H9 (cell line): Measurements from ENCODE around the gene TFF1. TPM values are rescaled to one million over a fixed set of nuclear protein-coding genes. Genes with fewer than 3 reads are reported as not detected.

Experiments
- DNase-seq: peaks from one replicate; pipeline ENCODE4 v3.0.0-alpha.2; 2017
- H2AFZ ChIP-seq: one replicate; pipeline ENCODE4 v1.6.1; 2013; ENCODE audit warnings: mild to moderate bottlenecking, low read length, control low read depth, moderate library complexity
- H2AK5ac ChIP-seq: 2 replicates; pipeline ENCODE4 v1.6.1; 2013; ENCODE audit warnings: low read length, control low read depth, mixed read lengths; ENCODE audit not compliant: insufficient read length
- H2BK120ac ChIP-seq: one replicate; pipeline ENCODE4 v1.6.1; 2013; ENCODE audit warnings: low read depth, mild to moderate bottlenecking, low read length, control low read depth, inconsistent platforms; ENCODE audit not compliant: poor library complexity, severe bottlenecking
- H2BK12ac ChIP-seq: 2 replicates; pipeline ENCODE4 v1.6.1; 2013; ENCODE audit warnings: low read length, control low read depth, mixed read lengths, low read depth; ENCODE audit not compliant: insufficient read length
- H2BK15ac ChIP-seq: 2 replicates; pipeline ENCODE4 v1.6.1; 2013; ENCODE audit warnings: low read depth, low read length, control low read depth
- H2BK20ac ChIP-seq: one replicate; pipeline ENCODE4 v1.6.1; 2013; ENCODE audit warnings: low read depth, mild to moderate bottlenecking, low read length, control low read depth, inconsistent platforms; ENCODE audit not compliant: poor library complexity, severe bottlenecking
- H2BK5ac ChIP-seq: 2 replicates; pipeline ENCODE4 v1.6.1; 2013; ENCODE audit warnings: low read length, control low read depth, mixed read lengths; ENCODE audit not compliant: insufficient read length
- H3K14ac ChIP-seq: 2 replicates; pipeline ENCODE4 v1.6.1; 2013; ENCODE audit warnings: low read length, control low read depth; ENCODE audit not compliant: insufficient read depth
- H3K18ac ChIP-seq: 2 replicates; pipeline ENCODE4 v1.6.1; 2013; ENCODE audit warnings: low read depth, mild to moderate bottlenecking, mixed read lengths, low read length, control low read depth; ENCODE audit not compliant: insufficient read length
- H3K23ac ChIP-seq: 2 replicates; pipeline ENCODE4 v1.6.1; 2013; ENCODE audit warnings: low read length, control low read depth, mixed read lengths, low read depth; ENCODE audit not compliant: insufficient read length
- H3K23me2 ChIP-seq: 2 replicates; pipeline ENCODE4 v1.6.1; 2013; ENCODE audit warnings: low read depth, mild to moderate bottlenecking, mixed read lengths, low read length, control low read depth; ENCODE audit not compliant: insufficient read length, poor library complexity, severe bottlenecking
- H3K27ac ChIP-seq: 2 replicates; pipeline ENCODE4 v1.5.1; 2013; ENCODE audit warnings: low read length, control low read depth, mixed read lengths, low read depth; ENCODE audit not compliant: insufficient read length
- H3K27me3 ChIP-seq: 2 replicates; pipeline ENCODE4 v1.6.1; 2013; ENCODE audit warnings: low read length, control low read depth, inconsistent platforms; ENCODE audit not compliant: insufficient read depth
- H3K4ac ChIP-seq: 2 replicates; pipeline ENCODE4 v1.6.1; 2013; ENCODE audit warnings: low read depth, mild to moderate bottlenecking, control low read depth, inconsistent platforms, low read length, moderate library complexity
- H3K4me1 ChIP-seq: 2 replicates; pipeline ENCODE4 v1.6.1; 2013; ENCODE audit warnings: low read length, control low read depth, inconsistent platforms; ENCODE audit not compliant: insufficient read depth
- H3K4me2 ChIP-seq: 2 replicates; pipeline ENCODE4 v1.6.1; 2013; ENCODE audit warnings: low read length, control low read depth, mixed read lengths; ENCODE audit not compliant: insufficient read length, insufficient read depth
- H3K56ac ChIP-seq: 2 replicates; pipeline ENCODE4 v1.6.1; 2013; ENCODE audit warnings: low read depth, mild to moderate bottlenecking, mixed read lengths, low read length, control low read depth; ENCODE audit not compliant: insufficient read length
- H3K79me1 ChIP-seq: 2 replicates; pipeline ENCODE4 v1.6.1; 2013; ENCODE audit warnings: low read depth, mild to moderate bottlenecking, moderate library complexity, low read length, control low read depth, inconsistent platforms; ENCODE audit not compliant: insufficient read depth, poor library complexity, severe bottlenecking
- H3K79me2 ChIP-seq: 2 replicates; pipeline ENCODE4 v1.6.1; 2013; ENCODE audit warnings: low read length, control low read depth, inconsistent platforms; ENCODE audit not compliant: insufficient read depth
- H3K9ac ChIP-seq: 2 replicates; pipeline ENCODE4 v1.6.1; 2013; ENCODE audit warnings: low read length, control low read depth, mixed read lengths; ENCODE audit not compliant: insufficient read length; ENCODE audit errors: extremely low read depth
- H3K9me3 ChIP-seq: one replicate; pipeline ENCODE4 v1.6.1; 2013; ENCODE audit warnings: low read depth, low read length, inconsistent platforms; ENCODE audit not compliant: control insufficient read depth
- H3T11ph ChIP-seq: one replicate; pipeline ENCODE4 v1.6.1; 2013; ENCODE audit warnings: mild to moderate bottlenecking, low read length, control low read depth, inconsistent platforms
- H4K20me1 ChIP-seq: one replicate; pipeline ENCODE4 v1.6.1; 2013; ENCODE audit not compliant: control insufficient read depth, insufficient read length, insufficient read depth
- H4K5ac ChIP-seq: 2 replicates; pipeline ENCODE4 v1.6.1; 2013; ENCODE audit warnings: low read depth, mild to moderate bottlenecking, mixed read lengths, low read length, control low read depth; ENCODE audit not compliant: insufficient read length
- H4K8ac ChIP-seq: replicated peaks from 2 replicates; pipeline ENCODE4 v1.6.1; 2013; ENCODE audit warnings: low read length, control low read depth, mixed read lengths, low read depth; ENCODE audit not compliant: insufficient read length
- H4K91ac ChIP-seq: 2 replicates; pipeline ENCODE4 v1.6.1; 2013; ENCODE audit warnings: low read depth, mild to moderate bottlenecking, moderate library complexity, mixed read lengths, low read length, control low read depth; ENCODE audit not compliant: insufficient read length
- H3K27ac Mint-ChIP-seq, 3 experiments: 2 replicates in 2 of 3; 3 replicates in 1 of 3; pipeline ENCODE4 v1.8.0; 2020 to 2021; ENCODE audit warnings: mixed read lengths in 3 of 3, mild to moderate bottlenecking in 1 of 3, moderate library complexity in 1 of 3
- H3K27me3 Mint-ChIP-seq: 2 replicates; pipeline ENCODE4 v1.8.0; 2021; ENCODE audit warnings: low read depth, mild to moderate bottlenecking, moderate library complexity, mixed read lengths
- H3K36me3 Mint-ChIP-seq, 3 experiments: 2 replicates in 2 of 3; 3 replicates in 1 of 3; pipeline ENCODE4 v1.8.0; 2020 to 2021; ENCODE audit warnings: low read depth in 3 of 3, mixed read lengths in 3 of 3; ENCODE audit not compliant: insufficient read depth in 1 of 3
- H3K4me1 Mint-ChIP-seq, 2 experiments: 2 replicates each; pipeline ENCODE4 v1.8.0; 2020; ENCODE audit warnings: mixed read lengths in 2 of 2
- H3K4me3 Mint-ChIP-seq, 2 experiments: 2 replicates in 1 of 2; 3 replicates in 1 of 2; pipeline ENCODE4 v1.8.0; 2020 to 2021; ENCODE audit warnings: mild to moderate bottlenecking in 2 of 2, mixed read lengths in 2 of 2, moderate library complexity in 1 of 2
- H3K9me3 Mint-ChIP-seq, 2 experiments: 2 replicates in 1 of 2; 3 replicates in 1 of 2; pipeline ENCODE4 v1.8.0; 2020; ENCODE audit warnings: mild to moderate bottlenecking in 2 of 2, mixed read lengths in 2 of 2, moderate library complexity in 1 of 2
- WGBS: extraction: QIAGEN DNeasy Blood & Tissue Kit; methylation state at CpG from one replicate; pipeline ENCODE4 v1.1.7; 2013; ENCODE audit warnings: missing lambda C conversion rate, low lambda C conversion rate, mixed read lengths; ENCODE audit not compliant: insufficient read length; ENCODE audit errors: extremely low coverage; 5-methylcytosine and 5-hydroxymethylcytosine counted together
- total RNA-seq: library from RNA; stranded (reverse); gene quantifications from 2 replicates; pipeline ENCODE4 v1.2.1, GENCODE V29; 2021
- TF ChIP-seq, protein P1 (sequence below): fragments of 200-600 bp; sonication (generic); conservative IDR thresholded peaks from 3 replicates; pipeline ENCODE4 v1.8.0; 2021; ENCODE audit warnings: antibody characterized with exemption, mild to moderate bottlenecking

Gene TFF1
- total RNA-seq, 1 experiment from 2014 or later = not detected

DNA sequence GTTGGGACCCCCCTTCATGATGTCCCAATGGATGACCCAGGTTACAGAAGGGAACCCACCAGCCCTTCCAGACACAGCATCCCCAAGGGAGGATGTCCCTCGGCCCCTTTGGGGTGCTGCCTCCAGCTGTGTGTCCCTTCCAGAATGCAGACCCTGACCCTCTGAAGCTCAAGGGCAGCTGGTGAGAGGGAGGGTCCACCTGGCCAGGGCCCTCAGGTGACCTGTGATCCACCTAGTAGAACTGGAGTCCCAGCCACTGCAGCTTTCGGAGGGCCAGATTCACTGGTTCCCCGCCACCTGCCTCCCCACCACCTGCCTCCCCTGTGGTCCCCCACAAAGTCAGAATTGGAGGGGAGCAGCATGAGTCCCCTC is 9.6 kb upstream of the TFF1 start:
- H3K23me2 ChIP-seq = no peaks in the 10 kb centered on the region
- no peak for DNase-seq

More for the DNA sequence above, 9.6 kb upstream of the TFF1 start:
- H3K79me2 ChIP-seq = no peaks in the 10 kb centered on the region
- TF ChIP-seq, protein P1, sequence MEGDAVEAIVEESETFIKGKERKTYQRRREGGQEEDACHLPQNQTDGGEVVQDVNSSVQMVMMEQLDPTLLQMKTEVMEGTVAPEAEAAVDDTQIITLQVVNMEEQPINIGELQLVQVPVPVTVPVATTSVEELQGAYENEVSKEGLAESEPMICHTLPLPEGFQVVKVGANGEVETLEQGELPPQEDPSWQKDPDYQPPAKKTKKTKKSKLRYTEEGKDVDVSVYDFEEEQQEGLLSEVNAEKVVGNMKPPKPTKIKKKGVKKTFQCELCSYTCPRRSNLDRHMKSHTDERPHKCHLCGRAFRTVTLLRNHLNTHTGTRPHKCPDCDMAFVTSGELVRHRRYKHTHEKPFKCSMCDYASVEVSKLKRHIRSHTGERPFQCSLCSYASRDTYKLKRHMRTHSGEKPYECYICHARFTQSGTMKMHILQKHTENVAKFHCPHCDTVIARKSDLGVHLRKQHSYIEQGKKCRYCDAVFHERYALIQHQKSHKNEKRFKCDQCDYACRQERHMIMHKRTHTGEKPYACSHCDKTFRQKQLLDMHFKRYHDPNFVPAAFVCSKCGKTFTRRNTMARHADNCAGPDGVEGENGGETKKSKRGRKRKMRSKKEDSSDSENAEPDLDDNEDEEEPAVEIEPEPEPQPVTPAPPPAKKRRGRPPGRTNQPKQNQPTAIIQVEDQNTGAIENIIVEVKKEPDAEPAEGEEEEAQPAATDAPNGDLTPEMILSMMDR = no peak
- no peaks in the 10 kb centered on the region for H3K9me3 ChIP-seq
- H2BK5ac ChIP-seq = no peak overlapping the region
- WGBS = no CpG with 5 or more reads among the region's 3 CpGs
- H3K18ac ChIP-seq = no peak overlapping the region
- H2AFZ ChIP-seq = no peak overlapping the region
- no peak overlapping the region for H3K56ac ChIP-seq
- no peak overlapping the region for H3K4me3 Mint-ChIP-seq
- no peak overlapping the region for H3K14ac ChIP-seq
- H2BK120ac ChIP-seq = no peak overlapping the region
- H4K8ac ChIP-seq = no peak overlapping the region
- no peak overlapping the region for H4K91ac ChIP-seq
- H2BK20ac ChIP-seq = no peak overlapping the region
- H3K27me3 Mint-ChIP-seq = peaks cover 25% of the 10 kb centered on the region
- H2BK15ac ChIP-seq = no peak overlapping the region
- no peaks in the 10 kb centered on the region for H3K4me1 ChIP-seq
- no peak overlapping the region for H3K27ac ChIP-seq
- H2BK12ac ChIP-seq = no peak overlapping the region
- no peak overlapping the region for H3T11ph ChIP-seq
- no peaks in the 10 kb centered on the region for H4K20me1 ChIP-seq
- no peak overlapping the region for H3K4ac ChIP-seq
- no peak overlapping the region for H3K4me2 ChIP-seq
- no peak overlapping the region for H2AK5ac ChIP-seq
- H3K27ac Mint-ChIP-seq = 0 out of 7 replicates have a peak overlapping the region, but pooled peaks of 1 of the 3 experiments have one; percentile 44
- H3K9ac ChIP-seq = no peak overlapping the region
- H3K9me3 Mint-ChIP-seq = no peaks in the 10 kb centered on the region
- H3K36me3 Mint-ChIP-seq = no peaks in the 10 kb centered on the region
- no peak overlapping the region for H4K5ac ChIP-seq
- peaks cover 6 to 11% of the 10 kb centered on the region in 2 experiments for H3K4me1 Mint-ChIP-seq
- no peak overlapping the region for H3K23ac ChIP-seq
- no peaks in the 10 kb centered on the region for H3K27me3 ChIP-seq
- no peaks in the 10 kb centered on the region for H3K79me1 ChIP-seq
